Vagina (tissue), 2 donors: ENCODE measurements around the gene PTPN12.

ENCODE experiments used
- POLR2A ChIP-seq, 2 donors: fragments of 450-650 bp; IDR thresholded peaks; one replicate each; pipeline ENCODE4 v1.6.1; 2017; ENCODE audit warnings: antibody characterized with exemption in 2 of 2, mild to moderate bottlenecking in 2 of 2, moderate library complexity in 2 of 2
- TF ChIP-seq, protein P1 (sequence below), 3 experiments: fragments of 450-650 bp in 2 of 3; fragments of 200-600 bp in 1 of 3; sonication (generic) in 1 of 3; IDR thresholded peaks; one replicate each; pipeline ENCODE4 v1.5.1; 2017 to 2019; ENCODE audit warnings: antibody characterized with exemption in 3 of 3, mild to moderate bottlenecking in 2 of 3, moderate library complexity in 2 of 3

DNA sequence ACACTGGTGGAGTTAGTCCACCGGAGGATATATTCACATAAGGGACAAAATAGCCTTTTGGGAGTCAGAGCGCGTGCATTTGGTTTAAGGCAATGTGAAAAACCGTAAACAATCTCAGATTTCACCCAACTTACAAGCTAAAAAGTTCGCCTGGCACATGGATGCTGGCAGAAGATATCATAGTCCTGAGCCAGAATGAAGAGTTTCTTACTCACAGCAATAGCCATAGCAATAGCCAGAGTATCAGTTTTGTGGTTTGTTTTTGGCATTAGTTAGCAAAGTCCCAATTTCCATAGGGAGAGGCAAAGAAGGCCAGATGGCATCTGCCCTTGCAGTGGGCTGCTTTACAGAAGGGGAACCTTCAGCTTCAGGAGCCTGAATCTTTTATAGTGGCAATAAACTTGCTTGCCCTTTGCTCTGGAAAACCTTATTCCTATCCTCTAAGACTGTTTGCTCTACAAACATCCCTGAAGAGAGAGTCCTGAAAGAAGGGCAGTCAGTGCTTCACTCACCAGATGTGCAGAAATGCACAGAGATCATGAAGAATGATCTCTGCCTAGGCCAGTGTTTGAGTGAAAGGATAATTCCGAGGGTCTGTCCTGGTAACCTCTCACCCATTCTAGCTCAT lies 130.5 kb downstream of the PTPN12 start:
- TF ChIP-seq, protein P1, sequence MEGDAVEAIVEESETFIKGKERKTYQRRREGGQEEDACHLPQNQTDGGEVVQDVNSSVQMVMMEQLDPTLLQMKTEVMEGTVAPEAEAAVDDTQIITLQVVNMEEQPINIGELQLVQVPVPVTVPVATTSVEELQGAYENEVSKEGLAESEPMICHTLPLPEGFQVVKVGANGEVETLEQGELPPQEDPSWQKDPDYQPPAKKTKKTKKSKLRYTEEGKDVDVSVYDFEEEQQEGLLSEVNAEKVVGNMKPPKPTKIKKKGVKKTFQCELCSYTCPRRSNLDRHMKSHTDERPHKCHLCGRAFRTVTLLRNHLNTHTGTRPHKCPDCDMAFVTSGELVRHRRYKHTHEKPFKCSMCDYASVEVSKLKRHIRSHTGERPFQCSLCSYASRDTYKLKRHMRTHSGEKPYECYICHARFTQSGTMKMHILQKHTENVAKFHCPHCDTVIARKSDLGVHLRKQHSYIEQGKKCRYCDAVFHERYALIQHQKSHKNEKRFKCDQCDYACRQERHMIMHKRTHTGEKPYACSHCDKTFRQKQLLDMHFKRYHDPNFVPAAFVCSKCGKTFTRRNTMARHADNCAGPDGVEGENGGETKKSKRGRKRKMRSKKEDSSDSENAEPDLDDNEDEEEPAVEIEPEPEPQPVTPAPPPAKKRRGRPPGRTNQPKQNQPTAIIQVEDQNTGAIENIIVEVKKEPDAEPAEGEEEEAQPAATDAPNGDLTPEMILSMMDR (IDR thresholded peaks at IDR 0.05), result no peak
- no peak for TF ChIP-seq POLR2A (IDR thresholded peaks at IDR 0.05)
